8988T (cell line): Measurements from ENCODE around the gene L1TD1.
"Not testable (repeated sequence)": the region's sequence is repeated elsewhere in the genome, so short reads cannot be mapped to it uniquely, and the experiment has no call there.

Source experiments
- DNase-seq: peaks from one replicate; pipeline ENCODE4 v3.0.0; 2011

Gene L1TD1

DNA sequence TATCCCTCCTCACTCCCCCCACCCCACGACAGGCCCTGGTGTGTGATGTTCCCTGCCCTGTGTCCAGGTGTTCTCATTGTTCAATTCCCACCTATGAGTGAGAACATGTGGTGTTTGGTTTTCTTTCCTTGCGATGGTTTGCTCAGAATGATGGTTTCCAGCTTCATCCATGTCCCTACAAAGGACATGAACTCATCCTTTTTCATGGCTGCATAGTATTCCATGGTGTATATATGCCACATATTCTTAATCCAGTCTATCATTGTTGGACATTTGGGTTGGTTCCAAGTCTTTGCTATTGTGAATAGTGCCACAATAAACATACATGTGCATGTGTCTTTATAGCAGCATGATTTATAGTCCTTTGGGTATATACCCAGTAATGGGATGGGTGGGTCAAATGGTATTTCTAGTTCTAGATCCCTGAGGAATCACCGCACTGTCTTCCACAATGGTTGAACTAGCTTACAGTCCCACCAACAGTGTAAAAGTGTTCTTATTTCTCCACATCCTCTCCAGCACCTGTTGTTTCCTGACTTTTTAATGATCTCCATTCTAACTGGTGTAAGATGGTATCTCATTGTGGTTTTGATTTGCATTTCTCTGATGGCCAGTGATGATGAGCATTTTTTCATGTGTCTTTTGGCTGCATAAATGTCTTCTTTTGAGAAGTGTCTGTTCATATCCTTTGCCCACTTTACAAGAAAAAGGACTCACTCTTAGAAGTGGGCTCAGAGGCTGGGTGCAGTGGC, 45.2 kb downstream of the L1TD1 start:
- not testable (repeated sequence) for DNase-seq

GRCh38 chr1:62240651-62241370, 46.2 kb downstream of the L1TD1 start:
- no peak for DNase-seq

DNA sequence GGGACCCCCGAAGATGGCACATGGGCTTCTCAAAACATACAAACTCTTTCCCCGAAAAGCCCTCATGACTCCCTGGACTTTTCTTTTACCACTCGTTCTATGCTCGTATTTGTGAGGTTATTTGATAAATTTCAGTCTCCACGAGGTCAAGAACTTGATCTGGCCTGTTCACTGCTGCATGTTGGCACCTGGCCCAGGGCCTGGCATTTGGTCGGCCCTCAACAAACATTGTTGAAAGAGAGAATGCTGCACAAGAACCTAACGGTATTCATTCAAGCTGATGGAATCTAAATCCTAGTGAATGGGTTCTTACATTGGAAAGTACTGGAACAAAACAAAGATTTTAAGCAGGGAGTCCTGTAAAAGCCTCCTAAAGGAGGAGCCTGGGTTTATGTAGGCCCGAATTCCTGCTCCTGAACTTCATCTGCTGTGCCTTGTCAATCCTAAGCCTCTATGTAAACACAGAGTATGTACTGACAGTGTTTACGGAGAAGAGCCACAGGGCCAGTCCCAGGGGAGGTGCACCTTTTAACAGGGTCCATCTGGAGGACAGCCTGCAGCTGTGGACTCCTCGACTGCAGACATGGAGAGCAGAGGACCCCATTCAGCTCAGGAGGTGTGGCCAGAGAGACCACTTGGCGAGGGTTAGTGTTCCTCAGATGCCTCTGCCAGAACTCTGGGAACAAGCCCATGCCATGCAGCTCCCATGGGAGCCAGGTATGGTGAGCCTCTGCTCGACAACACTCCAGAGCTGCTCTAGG, 46.9 kb downstream of the L1TD1 start:
- no peak for DNase-seq

- not testable (repeated sequence) for DNase-seq
Measured at GRCh38 chr1:62244380-62244779, 49.7 kb downstream of the L1TD1 start.

DNA sequence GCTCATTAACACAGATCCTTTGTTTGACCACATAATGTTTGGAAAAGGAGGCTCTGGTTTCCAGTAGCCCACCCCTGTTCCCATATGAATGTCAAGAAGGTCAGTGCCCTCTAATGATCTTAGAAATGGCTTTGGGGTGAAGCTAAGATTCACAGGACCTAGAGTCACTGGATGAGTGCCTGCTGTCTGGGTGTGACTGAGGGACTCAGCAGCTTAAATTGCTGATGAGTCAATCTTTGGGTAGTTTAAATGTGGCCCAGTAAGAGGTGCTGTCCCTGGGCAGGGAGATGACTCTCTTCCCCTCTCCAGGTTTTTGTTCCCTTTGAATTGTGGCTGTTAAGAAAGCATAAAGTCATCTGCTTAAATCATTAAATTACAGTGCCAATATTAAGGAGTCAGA, 50.6 kb downstream of the L1TD1 start:
- DNase-seq: no peak

DNA sequence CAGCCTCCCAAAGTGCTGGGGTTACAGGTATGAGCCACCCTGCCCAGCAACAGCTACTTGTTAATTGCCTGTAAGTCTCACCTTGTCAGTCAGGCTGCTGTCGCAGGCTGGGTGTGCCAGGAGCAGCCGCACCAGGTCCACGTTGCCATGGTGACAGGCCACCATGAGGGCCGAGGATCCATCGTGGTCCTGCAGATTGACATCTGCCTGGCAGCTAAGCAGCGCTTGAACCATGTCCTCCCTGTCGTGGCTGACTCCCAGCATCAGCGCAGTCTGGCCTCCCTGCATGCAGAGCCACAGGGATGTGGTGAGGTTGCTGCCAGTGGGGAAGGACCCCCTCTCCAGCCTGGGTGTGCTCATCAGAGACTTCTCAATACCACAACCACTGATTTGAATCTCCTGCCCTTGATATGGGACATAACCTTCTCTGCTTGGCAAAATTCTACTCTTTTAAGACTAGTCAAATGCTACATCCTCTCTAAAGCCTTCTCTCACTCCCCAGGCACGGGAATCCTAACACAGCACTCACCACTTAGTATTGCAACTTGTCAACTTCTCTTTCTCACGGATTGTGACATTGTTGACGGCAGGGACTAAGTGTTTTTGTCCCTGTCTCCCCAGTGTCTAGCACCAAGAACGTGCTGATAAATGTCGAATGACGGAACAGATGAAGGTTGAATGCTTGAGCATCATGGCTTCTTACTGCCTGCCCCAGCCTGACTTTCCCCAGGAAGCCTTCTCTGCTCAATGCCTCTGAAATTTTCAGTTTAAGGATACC, 52.9 kb downstream of the L1TD1 start:
- no peak for DNase-seq

DNA sequence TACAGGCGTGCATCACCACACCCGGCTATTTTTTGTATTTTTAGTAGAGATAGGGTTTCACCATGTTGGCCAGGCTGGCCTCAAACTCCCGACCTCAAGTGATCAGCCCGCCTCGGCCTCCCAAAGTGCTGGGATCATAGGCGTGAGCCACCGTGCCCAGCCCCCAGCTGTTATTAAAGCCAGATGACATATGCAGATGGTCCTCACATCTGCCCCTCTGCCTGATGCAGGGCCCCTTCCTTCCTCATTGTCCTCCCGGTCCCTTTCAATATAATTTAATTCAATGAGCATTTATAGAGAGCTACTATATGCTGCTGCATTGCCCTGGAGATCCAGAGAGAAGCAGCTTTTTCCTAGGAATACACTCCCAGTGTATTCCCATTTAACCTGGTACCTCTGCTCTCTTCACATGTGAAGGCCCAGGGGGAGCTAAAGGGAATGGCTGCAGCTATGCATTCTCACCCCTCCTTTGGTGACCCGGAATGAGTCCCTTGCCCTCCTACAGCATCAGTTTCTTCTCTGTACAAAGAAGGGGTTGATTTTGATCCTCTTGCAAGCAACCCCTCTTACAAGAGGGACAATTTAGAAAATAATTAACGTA, 55.6 kb downstream of the L1TD1 start:
- DNase-seq: no peak

- no peak for DNase-seq
Measured at GRCh38 chr1:62259551-62259950, 64.9 kb downstream of the L1TD1 start.

GRCh38 chr1:62260688-62261087, 66.0 kb downstream of the L1TD1 start:
- DNase-seq: no peak
